ENCODE results near the gene SLC44A3.

- TF ChIP-seq CTCF (IDR thresholded peaks at IDR 0.05; ENCODE audit: poor library complexity, severe bottlenecking) (no peak), EP300 (conservative IDR thresholded peaks at IDR 0.05; ENCODE audit: poor library complexity, severe bottlenecking) (no peak)
Measured at GRCh38 chr1:94778808-94779207, 41.3 kb upstream of the SLC44A3 start.
